Measurements from ENCODE around the gene TAF11L10.

GRCh38 chr5:17620627-17621026, 23.0 kb upstream of the TAF11L10 start:
- TF ChIP-seq, protein P1, sequence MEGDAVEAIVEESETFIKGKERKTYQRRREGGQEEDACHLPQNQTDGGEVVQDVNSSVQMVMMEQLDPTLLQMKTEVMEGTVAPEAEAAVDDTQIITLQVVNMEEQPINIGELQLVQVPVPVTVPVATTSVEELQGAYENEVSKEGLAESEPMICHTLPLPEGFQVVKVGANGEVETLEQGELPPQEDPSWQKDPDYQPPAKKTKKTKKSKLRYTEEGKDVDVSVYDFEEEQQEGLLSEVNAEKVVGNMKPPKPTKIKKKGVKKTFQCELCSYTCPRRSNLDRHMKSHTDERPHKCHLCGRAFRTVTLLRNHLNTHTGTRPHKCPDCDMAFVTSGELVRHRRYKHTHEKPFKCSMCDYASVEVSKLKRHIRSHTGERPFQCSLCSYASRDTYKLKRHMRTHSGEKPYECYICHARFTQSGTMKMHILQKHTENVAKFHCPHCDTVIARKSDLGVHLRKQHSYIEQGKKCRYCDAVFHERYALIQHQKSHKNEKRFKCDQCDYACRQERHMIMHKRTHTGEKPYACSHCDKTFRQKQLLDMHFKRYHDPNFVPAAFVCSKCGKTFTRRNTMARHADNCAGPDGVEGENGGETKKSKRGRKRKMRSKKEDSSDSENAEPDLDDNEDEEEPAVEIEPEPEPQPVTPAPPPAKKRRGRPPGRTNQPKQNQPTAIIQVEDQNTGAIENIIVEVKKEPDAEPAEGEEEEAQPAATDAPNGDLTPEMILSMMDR (IDR thresholded peaks at IDR 0.05) = no peak
- TF ChIP-seq EP300 (IDR thresholded peaks at IDR 0.05) (no peak), POLR2A (IDR thresholded peaks at IDR 0.05) (no peak), POLR2AphosphoS5 (IDR thresholded peaks at IDR 0.05) (no peak)
